NCI-H748 (cell line): ENCODE data around the gene CRYM.
"Not testable (repeated sequence)": the region's sequence is repeated elsewhere in the genome, so short reads cannot be mapped to it uniquely, and the experiment has no call there.

Experiments used
- DNase-seq: peaks from one replicate; lab custom pipeline; 2025; ENCODE audit not compliant: unreplicated experiment; lab: John Stamatoyannopoulos, UW

The CRYM gene

DNA sequence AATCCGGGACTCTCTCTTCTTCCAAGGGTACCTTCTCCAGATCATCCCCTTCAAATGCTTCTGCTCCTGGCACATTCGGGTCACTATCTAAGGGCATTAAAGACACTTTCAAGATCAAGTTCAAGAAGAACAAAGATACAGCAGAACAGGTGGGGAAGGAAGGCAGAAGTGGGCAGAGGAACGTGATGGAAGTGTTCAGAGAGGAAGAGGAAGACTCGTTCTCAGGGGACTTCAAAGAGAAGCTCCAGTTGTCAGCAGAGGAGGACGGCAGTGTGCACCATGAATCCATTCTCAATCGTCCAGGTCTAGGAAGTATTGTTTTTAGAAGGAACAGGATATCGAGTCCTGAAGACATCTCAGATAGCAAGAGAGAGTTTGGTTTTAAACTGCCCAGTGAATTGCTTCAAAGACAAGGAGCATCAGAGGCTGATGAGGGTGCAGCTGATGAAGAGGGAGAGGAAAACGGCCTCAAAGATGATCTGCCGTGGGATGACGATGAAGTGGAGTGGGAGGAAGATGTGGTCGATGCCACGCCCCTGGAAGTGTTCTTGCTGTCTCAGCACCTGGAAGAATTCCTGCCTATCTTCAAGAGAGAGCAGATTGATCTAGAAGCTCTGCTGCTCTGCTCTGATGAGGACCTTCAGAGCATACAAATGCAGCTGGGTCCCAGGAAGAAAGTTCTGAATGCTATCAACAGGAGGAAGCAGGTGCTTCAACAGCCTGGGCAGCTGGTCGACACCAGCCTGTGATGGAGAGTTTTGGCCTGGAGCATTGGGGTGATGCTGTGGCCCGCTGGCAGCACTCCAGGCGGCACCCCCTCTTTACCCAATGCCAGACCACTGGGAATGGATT is 27.8 kb downstream of the CRYM start:
- DNase-seq, result no peak

DNA sequence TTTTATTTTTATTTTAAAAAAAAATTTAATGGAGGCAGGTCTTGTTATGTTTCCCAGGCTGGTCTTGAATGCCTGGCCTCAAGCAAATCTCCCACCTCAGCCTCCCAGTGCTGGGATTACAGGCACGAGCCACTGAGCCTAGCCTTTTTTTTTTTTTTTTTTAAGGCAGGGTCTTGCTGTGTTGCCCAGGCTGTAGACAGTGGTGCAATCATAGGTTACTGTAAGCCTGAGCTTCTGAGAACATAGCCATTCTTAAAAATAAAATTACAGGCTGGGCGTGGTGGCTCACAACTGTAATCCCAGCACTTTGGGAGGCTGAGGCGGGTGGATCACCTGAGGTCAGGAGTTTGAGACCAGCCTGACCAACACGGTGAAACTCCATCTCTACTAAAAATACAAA is 29.9 kb downstream of the CRYM start:
- DNase-seq, result not testable (repeated sequence)

DNA sequence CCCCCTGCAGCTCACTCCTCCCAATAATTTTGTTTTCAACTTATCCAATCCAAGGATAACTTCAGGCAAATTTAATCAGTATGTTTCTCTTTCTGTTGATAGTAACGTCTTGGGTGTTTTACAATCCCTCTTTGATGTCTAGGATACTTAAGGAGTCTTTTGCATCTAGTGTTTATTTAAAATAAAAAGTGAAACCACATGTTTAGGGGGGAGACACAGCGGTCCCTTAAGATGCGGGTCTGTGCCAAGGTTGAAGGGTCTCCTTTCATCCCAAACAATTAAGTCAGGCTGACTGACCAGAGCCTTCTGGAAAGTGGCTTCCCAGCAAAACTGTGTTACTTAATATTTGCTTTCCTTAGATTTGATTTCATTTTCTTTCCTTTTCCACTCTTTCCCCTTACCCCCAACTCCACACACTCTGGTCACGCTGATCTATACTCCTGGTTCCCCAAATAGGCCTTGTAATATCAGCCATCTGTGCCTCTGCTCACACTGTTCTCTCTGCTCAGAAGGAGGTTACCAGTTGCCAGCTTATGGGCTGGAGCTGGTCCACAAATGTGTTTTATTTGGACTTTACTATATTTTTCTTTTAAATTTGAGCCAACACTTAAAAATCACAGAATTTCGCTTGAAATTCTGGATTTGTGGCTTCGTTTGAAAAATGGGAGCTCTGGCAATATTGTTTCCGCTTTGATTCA is 33.4 kb downstream of the CRYM start:
- no peak for DNase-seq

DNA sequence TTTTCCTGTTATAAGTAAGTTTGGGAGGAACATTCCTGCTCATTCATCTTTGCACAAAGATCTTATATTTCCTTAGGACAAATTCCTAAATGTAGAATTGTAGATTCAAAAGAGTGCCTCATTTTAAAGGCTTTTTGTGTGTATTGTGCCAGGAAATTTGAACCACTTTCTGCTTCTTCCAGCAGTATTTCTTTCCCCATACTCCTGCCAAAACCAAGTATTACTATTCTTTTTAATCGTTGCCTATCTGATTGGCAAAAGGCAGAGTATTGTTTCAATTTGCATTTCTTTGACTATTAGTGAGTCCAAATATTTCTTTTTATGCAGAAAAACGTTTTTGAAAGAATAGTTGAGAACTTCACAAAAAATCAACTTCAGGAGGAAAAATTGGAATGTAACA is 35.3 kb downstream of the CRYM start:
- no peak for DNase-seq

DNA sequence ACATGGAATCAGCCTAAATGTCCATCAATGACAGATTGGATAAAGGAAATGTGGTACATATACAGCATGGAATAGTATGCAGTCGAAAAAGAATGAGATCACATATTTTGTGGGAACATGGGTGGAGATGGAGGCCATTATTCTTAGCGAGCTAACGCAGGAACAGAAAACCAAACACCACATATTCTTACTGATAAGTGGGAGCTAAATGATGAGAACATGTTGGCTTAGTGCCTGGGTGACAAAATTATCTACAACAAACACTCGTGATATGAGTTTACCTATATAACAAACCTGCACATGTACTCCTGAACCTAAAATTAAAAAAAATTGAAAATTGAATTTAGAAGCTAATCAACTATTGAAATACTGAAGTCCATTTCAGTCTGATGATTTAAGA is 38.4 kb downstream of the CRYM start:
- no peak for DNase-seq

DNA sequence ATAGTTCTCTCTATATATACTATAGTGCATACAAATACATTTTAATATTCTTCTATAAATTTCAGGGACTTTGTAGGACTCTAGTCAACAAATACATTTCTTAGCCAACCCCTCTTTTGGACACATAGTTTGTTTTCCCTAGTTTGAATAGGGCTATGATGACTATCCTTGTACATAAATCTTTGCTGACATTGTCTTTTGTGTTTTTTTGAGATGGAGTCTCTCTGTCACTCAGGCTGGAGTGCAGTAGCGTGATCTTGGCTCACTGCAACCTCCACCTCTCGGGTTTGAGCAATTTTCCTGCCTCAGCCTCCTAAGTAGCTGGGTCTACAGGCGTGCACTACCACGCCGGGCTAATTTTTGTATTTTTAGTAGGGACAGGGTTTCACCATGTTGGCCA is 41.3 kb downstream of the CRYM start:
- no peak for DNase-seq

DNA sequence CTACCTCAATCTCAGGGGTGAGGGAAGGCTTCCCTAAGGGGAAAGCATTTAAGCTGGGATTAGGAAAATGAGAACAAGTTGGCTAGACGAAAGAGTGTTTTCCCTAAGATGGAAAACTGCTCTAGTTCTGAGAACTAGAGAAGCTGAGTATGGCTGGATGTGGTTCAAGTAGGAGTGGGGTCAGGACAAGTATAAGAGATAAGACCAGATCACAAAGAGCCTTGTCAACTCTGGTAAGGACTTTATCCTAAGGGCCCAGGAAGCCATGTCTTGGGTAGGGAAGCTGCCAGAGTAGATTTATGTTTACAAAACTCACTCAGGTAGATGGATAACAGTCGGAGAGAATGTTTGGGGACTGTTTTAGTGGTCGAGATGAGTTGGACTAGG is 42.9 kb downstream of the CRYM start:
- no peak for DNase-seq

DNA sequence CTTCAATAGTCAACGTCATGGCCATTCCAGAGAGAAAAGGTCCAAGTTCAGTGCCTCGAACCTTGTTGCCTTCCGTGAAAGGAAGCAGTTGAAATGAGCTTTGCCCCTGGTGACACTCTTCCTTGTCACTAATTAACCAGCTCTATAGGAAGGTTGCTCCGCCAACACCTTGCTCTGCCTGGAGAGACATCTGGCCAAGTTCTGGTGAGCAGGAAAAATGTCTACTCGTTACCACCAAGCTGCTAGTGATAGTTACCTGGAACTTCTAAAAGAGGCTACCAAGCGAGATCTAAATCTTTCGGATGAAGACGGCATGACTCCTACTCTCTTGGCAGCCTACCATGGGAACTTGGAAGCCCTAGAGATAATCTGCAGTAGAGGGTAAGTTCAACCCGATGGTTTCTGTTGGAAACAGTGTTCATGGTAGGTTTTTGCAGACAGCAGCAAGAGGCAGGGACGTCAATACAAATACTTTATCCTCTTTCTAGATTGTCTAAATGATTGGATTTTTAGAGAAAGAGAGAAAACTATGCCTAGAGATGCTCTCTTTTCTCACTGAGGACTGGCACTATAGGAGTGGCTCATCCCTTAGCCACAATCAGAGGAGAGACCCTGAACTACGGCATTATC is 44.5 kb downstream of the CRYM start, which contains the start of gene ANKS4B:
Gene ANKS4B, plus strand, starts transcription at position 179 of the 630 bp plus-strand sequence. Its CDS starts 39 bp downstream, at position 218.
- DNase-seq, result no peak

DNA sequence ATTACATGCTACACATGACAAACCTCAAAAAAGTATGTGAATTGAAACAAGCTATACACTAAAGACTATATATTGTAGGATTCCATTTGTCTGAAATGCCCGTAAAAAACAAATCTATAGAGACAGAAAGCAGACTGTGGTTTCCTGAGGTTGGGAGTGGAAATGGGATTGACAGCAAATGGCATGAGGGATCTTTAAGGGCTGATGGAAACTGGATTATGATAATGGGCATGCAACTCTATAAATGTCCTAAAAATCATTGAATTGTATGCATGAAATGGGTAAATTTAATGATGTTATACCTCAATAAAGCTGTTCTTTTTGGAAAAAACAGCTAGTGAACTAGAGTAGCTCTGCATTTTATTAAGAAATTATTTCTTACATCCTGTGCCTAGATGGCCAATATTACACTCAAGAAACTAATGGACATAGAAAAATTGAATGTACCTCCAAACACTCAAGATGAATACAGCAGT is 45.0 kb downstream of the CRYM start:
- no peak for DNase-seq

DNA sequence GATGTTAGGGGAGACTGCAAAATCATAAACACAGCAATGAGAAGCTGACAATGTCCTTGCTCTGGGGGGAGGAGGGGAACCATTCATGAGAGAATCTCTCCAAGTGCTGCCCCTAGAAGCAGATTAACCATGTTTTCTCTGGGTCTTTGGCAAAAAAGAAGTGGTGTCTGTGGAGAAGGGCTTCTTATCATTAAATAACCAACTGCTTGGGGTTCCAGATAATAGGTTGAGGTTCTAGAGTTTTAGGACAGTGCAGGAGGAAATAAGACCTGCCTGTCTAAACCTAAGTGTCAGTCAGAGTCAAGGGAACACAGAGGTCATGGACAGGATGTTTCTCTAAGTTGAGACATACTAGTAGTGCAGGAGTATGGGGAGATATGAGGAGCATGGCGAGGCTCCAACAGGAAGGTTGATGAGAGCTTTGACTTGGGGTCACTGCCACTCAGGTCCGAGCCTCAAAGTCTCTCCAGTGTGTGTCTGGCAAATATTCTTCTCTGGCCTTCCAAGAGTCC is 49.7 kb downstream of the CRYM start:
- DNase-seq, result no peak

DNA sequence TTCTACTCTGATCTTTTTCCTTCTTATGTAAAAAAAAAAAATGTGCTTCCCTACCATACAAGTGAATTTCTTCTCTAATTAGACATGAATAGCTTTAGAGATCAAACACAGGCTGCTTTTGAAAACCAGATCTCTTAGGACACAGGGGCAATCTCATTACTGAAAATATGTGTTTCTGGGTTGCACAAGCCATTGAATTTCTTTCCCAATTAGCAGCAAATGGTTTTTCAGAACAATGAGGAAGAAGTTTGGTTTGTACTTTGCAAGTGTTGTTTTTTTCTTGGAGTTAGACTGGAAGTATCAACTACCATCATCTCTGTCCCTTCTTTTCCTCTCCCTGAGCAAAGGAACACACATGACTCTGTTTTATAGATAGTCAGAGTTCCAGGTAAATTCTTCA is 50.2 kb downstream of the CRYM start:
- DNase-seq, result no peak

DNA sequence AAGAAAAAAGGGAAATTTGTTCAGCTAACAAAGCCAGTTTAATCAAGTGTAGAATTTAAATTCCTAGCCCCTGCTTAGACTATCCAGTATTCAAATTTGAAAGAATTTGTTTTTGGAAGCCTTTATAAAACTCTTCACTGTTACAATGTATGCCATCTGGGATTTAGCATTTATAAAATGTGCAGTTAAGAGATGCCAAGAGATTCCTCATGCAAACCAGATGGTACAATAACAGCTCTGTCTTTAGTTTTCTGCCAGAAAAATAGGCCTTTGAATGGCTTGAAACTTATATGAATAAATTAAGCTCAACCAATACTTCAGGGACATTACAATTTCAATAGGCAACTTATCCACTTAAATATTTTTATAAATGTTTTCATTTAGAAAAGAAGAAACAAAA is 51.3 kb downstream of the CRYM start:
- no peak for DNase-seq

DNA sequence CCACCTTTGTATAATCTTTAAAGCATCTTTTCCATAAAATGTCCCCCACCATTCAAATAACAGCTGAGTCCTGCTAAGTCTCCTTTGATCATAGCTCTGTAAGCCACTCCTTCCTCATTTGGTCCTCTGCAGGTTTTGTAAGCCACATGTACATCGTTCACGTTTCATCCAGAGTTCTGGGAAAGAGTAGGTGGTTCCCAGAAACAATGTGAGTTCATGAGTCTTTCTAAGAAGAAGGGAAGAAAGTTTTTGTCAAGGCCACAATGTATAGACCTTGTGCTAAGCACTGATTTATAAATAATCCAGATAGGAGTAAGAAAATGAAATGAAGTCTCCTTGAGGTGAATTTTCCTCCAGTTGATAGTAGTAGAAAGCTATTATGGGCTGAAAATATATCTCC is 53.3 kb downstream of the CRYM start:
- DNase-seq, result no peak

DNA sequence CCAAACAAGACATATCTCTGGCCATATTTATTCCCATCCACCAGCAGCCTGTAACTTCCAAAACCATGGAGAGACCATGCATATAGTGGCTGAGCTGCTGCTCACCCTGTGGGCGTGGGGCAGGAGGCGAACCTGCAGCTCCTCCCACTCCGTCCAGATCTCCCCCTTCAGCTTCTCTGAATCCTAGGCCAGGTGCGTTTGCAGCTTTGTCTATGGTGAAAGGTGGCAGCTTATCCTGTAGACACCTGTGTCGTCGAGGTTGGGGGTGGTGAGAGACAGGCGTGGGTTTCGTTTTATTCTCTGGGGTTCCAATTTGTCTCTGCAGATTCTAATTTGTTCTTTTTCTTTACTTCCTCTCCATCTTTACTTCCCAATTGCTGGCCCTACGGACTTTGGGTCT is 54.3 kb downstream of the CRYM start:
- no peak for DNase-seq

DNA sequence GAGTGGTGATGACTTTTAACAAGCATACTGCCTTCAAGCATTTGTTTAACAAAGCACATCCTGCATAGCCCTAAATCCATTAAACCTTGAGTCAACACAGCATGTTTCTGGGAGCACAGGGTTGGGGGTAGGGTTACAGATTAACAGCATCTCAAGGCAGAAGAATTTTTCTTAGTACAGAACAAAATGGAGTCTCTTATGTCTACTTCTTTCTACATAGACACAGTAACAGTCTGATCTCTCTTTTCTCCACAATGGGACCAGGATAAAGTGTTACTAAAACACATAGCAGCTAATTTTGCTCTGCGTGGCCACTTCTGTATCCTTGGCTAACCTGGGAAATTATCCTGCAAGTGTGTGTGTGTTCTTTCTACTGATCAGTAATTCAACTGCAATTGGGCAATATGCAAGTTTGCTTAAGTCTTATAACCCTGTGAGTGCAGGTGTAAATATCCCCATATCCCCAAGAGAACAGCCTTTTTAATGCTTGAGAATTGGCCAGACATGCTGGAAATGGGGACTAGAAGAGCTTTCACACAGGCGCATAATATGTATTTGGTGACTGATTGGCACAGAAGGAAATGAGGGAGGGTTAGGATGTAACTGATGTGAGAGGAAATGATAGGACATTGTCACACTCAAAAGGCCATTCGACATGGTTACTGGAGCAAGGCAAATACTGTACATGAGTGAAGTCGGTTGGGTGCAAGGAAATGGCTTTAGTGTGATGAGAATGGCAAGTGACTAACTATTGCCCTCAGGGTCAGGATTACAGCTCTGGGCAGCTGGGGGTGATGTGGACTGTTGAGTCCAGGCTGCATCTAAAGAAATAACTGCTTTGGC is 55.4 kb downstream of the CRYM start:
- DNase-seq, result peak; percentile 7

DNA sequence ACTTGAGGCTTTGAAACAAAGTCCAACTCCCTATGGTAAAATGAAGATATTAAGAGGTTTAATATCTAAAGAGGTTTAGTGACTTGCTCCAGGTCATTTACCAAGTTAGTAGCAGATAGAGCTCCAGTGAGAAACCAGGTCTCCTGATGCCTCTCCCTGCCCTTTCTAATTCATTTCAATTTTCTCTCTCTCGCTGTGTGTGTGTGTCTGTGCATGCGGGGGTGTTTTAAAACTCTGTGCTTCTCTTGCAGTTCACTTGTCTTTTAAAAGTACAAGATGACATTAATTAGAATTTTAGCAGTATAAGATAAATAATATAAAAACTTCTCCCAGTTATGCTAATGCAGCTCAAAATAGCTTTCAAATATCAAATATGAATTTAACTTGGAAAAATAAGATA is 58.5 kb downstream of the CRYM start:
- DNase-seq, result no peak

DNA sequence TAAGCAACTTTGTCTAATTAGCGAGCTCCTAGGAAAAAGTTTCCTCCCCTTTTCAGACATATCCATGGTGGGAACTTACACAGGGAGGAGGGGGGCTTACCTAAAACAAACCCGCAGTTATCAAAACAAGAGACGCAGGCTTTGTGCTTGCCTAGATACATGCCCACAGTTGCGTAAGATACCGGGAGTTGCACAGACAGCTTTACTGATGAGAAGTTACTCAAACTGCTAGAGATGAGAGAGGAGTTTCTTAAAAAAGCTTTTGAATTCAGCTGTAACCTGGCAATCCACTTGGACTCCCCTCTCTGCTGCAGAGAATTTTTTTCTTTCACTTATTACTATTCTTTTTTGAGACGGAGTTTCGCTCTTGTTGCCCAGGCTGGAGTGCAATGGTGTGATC is 59.9 kb downstream of the CRYM start:
- DNase-seq, result no peak

DNA sequence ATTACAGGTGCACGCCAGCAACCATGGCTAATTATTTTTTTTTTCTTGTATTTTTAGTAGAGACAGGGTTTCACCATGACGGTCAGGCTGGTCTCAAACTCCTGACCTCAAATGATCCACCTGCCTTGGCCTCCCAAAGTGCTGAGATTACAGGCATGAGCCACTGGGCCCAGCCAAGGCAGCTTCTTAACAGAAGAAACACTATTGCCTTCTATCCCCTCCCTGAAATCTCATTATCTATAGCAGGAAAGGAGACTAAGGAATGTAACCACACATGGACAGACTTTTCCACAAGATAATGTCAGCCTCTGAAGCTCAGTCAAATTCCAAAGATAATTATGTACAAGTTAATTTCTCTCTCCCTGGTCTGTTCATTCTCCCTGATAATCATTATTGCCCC is 61.0 kb downstream of the CRYM start:
- DNase-seq, result no peak

DNA sequence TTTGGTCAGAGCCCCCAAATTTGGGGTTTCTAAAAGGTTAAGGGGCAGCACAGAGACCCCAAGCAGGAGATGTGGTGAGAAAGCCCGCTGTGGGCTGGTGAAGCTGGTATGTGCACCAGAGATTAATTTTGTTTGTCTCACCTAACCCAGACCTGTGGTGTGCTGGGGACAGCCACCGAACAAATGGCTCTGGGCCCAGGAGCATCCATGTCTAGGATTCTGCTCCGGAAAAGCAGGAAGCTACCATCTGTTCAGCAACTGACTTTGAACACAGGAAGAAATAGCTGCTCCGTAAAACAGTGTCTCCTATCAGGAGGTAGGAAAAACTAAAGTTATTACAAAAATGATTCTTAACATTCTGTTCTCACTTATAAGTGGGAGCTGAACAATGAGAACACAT is 64.0 kb downstream of the CRYM start:
- DNase-seq, result no peak

DNA sequence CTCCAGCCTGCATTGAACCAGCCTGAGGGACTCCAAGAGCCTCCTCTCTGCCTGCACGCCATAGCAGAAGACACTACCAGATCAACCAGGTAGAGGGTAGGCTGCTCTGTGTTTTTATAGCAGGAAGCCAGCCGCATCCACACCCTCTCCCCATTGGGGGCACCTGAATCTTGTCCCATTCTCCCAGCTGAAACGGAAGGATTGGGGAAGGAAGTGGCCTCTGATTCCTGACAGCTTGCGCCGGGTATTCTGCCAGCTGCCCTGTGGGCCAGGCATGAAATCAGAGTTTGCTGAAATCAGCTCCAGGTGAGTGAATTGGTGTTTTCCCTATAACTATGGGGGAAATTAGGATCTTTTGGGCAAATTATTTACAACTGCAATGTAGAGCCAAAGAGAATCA is 66.6 kb downstream of the CRYM start, which contains the start of gene ZP2:
Gene ZP2, minus strand, starts transcription at position 89 of the 400 bp plus-strand sequence. Its CDS starts 27 bp downstream, at position 62.
- DNase-seq, result no peak
